ENCODE measurements around the gene GNG7.
A peak's percentile ranks its signal among the peaks of the same experiment; 100 is the strongest.

GNG7 gene

DNA sequence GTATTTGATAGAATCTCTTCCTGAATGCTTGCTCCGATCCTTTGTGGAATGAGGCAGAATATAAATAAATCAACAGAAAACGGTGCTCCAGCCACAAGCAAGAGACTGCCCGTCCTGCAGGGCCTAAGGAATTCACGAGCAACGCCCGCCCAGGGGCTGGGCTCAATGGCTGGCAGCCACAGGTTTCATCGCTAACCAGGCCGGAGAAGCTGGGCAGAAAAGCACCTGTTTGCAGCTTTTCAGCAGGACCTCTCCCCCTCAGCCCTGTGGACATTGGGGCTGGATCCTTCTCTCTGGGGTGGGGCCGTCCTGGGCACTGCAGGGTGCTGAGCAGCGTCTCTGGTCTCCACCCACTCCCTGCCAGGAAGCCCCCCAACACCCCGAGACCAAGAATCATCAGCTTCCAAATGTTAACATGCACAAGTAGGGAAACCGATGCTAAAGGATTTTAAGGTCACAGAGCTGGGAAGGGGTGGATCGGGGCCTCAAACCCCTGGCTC is 124.1 kb downstream of the GNG7 start:
- H3K4me3 ChIP-seq (ENCODE audit: control insufficient read depth in 1 of 7, extremely low read depth in 1 of 7, insufficient read depth in 4 of 7, low read depth in 2 of 7, low read length in 6 of 7), result peak overlapping the region in 4 of 7 experiments; percentile 34 to 75 (median 68)

DNA sequence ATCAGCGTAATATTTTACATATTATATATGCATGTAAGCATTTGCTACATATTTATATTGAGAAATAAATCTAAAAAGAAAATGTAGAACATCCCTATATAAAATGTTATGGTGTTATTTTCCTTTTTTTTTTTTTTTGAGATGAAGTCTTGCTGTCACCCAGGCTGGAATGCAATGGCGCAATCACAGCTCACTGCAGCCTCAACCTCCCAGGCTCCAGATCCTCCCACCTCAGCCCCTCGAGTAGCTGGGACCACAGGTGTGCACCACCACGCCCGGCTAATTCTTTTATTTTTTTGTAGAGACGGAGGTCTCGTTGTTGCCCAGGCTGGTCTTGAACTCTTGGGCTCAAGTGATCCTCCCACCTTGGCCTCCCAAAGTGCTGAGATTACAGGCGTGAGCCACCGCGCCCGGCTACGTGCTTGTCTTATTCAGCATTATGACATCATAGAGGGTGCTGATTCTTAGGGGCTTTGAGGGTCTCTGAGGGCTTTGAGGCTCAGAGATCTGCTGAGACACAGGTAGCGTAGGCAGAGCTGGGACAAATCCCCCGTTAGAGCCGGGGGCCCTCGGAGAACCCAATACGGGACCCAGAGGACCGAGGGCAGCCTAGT is 124.7 kb downstream of the GNG7 start:
- DNase-seq, result no peak
- Histone ChIP-seq H3K9me3 (ENCODE audit: control extremely low read depth in 1 of 5, control insufficient read depth in 4 of 5, insufficient read depth in 2 of 5, low read depth in 1 of 5, low read length in 4 of 5) (peaks cover 0 to 5% (median 2%) of the 10 kb centered on the region in 5 experiments), H3K27me3 (replicated peaks in 2 of 5; ENCODE audit: control insufficient read depth in 4 of 5, insufficient read depth in 5 of 5, low read length in 4 of 5) (no peaks in the 10 kb centered on the region), H3K36me3 (ENCODE audit: control insufficient read depth in 4 of 4, insufficient read depth in 4 of 4, low read length in 3 of 4) (no peaks in the 10 kb centered on the region), H3K27ac (ENCODE audit: insufficient read depth in 1 of 2, low read depth in 1 of 2, low read length in 2 of 2, poor library complexity in 1 of 2, severe bottlenecking in 2 of 2) (no peak overlapping the region), H3K4me1 (ENCODE audit: control extremely low read depth in 1 of 4, control insufficient read depth in 4 of 4, insufficient read depth in 4 of 4, low read length in 3 of 4) (peaks cover 0 to 16% (median 14%) of the 10 kb centered on the region in 4 experiments), H3K4me3 (ENCODE audit: control insufficient read depth in 1 of 7, extremely low read depth in 1 of 7, insufficient read depth in 4 of 7, low read depth in 2 of 7, low read length in 6 of 7) (no peak overlapping the region)
- ChIA-PET POLR2A (interaction anchor here (2.5 kb wide), 1 partner anchor 101 kb away, joined by 20 read pairs; the partner anchor contains the start of gene GADD45B), CTCF (interaction anchor here (0.8 to 7.1 kb wide), 15 partner anchors 8 to 109 kb away, joined by 3 to 35 read pairs (median 4); partner anchors contain the start of gene GADD45B)
- WGBS (ENCODE audit: insufficient coverage), result 99% methylated on average over 17 of the region's 18 CpGs

More for the DNA sequence above, 124.1 kb downstream of the GNG7 start:
- POLR2A ChIA-PET, result interaction anchor here (0.6 to 2.5 kb wide), 4 partner anchors 13 to 201 kb away, joined by 3 to 20 read pairs (median 4); partner anchors contain the start of gene GADD45B
- peaks cover 0 to 7% (median 4%) of the 10 kb centered on the region in 5 experiments for H3K9me3 ChIP-seq (ENCODE audit: control extremely low read depth in 1 of 5, control insufficient read depth in 4 of 5, insufficient read depth in 2 of 5, low read depth in 1 of 5, low read length in 4 of 5)
- H3K4me1 ChIP-seq (ENCODE audit: control extremely low read depth in 1 of 4, control insufficient read depth in 4 of 4, insufficient read depth in 4 of 4, low read length in 3 of 4), result peaks cover 0 to 16% (median 14%) of the 10 kb centered on the region in 4 experiments
- H3K36me3 ChIP-seq (ENCODE audit: control insufficient read depth in 4 of 4, insufficient read depth in 4 of 4, low read length in 3 of 4), result no peaks in the 10 kb centered on the region
- DNase-seq, result no peak
- CTCF ChIA-PET, result interaction anchor here (0.8 to 7.1 kb wide), 17 partner anchors 8 to 110 kb away, joined by 3 to 35 read pairs (median 4); partner anchors contain the start of gene GADD45B
- no peak overlapping the region for H3K27ac ChIP-seq (ENCODE audit: insufficient read depth in 1 of 2, low read depth in 1 of 2, low read length in 2 of 2, poor library complexity in 1 of 2, severe bottlenecking in 2 of 2)
- H3K27me3 ChIP-seq (replicated peaks in 2 of 5; ENCODE audit: control insufficient read depth in 4 of 5, insufficient read depth in 5 of 5, low read length in 4 of 5), result no peaks in the 10 kb centered on the region
- WGBS (ENCODE audit: insufficient coverage), result 84% methylated on average over 7 of the region's 13 CpGs

- H3K27me3 ChIP-seq (replicated peaks in 2 of 5; ENCODE audit: control insufficient read depth in 4 of 5, insufficient read depth in 5 of 5, low read length in 4 of 5), result no peaks in the 10 kb centered on the region
- peaks cover 0 to 2% (median 0%) of the 10 kb centered on the region in 5 experiments for H3K9me3 ChIP-seq (ENCODE audit: control extremely low read depth in 1 of 5, control insufficient read depth in 4 of 5, insufficient read depth in 2 of 5, low read depth in 1 of 5, low read length in 4 of 5)
- WGBS (ENCODE audit: insufficient coverage), result 97% methylated on average over 27 of the region's 37 CpGs
- ChIA-PET CTCF (interaction anchor here (0.9 to 7.1 kb wide), 3 partner anchors 20 to 100 kb away, joined by 3 to 35 read pairs (median 4); partner anchors contain the start of gene GADD45B), POLR2A (interaction anchor here (0.9 to 1.1 kb wide), 2 partner anchors 98 to 99 kb away, joined by 4 read pairs; no protein-coding TSS in a partner anchor)
- DNase-seq, result no peak
- H3K4me1 ChIP-seq (ENCODE audit: control extremely low read depth in 1 of 4, control insufficient read depth in 4 of 4, insufficient read depth in 4 of 4, low read length in 3 of 4), result peaks cover 0 to 16% (median 14%) of the 10 kb centered on the region in 4 experiments
- no peak overlapping the region for H3K4me3 ChIP-seq (ENCODE audit: control insufficient read depth in 1 of 7, extremely low read depth in 1 of 7, insufficient read depth in 4 of 7, low read depth in 2 of 7, low read length in 6 of 7)
- H3K36me3 ChIP-seq (ENCODE audit: control insufficient read depth in 4 of 4, insufficient read depth in 4 of 4, low read length in 3 of 4), result no peaks in the 10 kb centered on the region
- no peak overlapping the region for H3K27ac ChIP-seq (ENCODE audit: insufficient read depth in 1 of 2, low read depth in 1 of 2, low read length in 2 of 2, poor library complexity in 1 of 2, severe bottlenecking in 2 of 2)
Measured at GRCh38 chr19:2575734-2576481, 126.6 kb downstream of the GNG7 start.

GRCh38 chr19:2574971-2575630 is 127.4 kb downstream of the GNG7 start:
- Histone ChIP-seq H3K9me3 (ENCODE audit: control extremely low read depth in 1 of 5, control insufficient read depth in 4 of 5, insufficient read depth in 2 of 5, low read depth in 1 of 5, low read length in 4 of 5) (peaks cover 0 to 5% (median 0%) of the 10 kb centered on the region in 5 experiments), H3K4me3 (ENCODE audit: control insufficient read depth in 1 of 7, extremely low read depth in 1 of 7, insufficient read depth in 4 of 7, low read depth in 2 of 7, low read length in 6 of 7) (no peak overlapping the region), H3K27me3 (replicated peaks in 2 of 5; ENCODE audit: control insufficient read depth in 4 of 5, insufficient read depth in 5 of 5, low read length in 4 of 5) (no peaks in the 10 kb centered on the region), H3K27ac (ENCODE audit: insufficient read depth in 1 of 2, low read depth in 1 of 2, low read length in 2 of 2, poor library complexity in 1 of 2, severe bottlenecking in 2 of 2) (no peak overlapping the region), H3K4me1 (ENCODE audit: control extremely low read depth in 1 of 4, control insufficient read depth in 4 of 4, insufficient read depth in 4 of 4, low read length in 3 of 4) (peaks cover 0 to 16% (median 14%) of the 10 kb centered on the region in 4 experiments), H3K36me3 (ENCODE audit: control insufficient read depth in 4 of 4, insufficient read depth in 4 of 4, low read length in 3 of 4) (no peaks in the 10 kb centered on the region)
- no peak for DNase-seq
- 96% methylated on average over 17 of the region's 19 CpGs for WGBS (ENCODE audit: insufficient coverage)
- ChIA-PET POLR2A (no interaction called here), CTCF (no interaction called here)

DNA sequence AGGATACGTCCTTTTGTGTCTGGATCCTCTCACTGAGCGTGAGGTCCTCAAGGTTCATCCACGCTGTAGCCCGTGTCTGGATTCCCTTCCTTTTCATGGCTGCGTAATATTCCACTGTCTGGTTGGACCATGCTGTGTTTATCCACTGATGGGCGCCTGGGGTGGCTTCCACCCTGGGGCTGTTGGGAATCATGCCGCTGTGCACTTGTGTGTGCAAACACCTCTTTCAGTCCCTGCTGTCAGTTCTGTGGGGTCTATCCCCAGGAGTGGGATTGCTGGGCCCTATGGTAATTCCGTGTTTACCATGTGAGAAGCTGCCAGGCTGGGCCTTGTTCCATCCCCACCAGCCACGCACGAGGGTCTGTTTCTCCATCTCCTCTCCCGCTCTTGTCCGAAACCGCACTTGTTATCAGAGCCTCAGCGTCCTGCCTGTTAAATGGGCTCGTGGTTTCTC is 128.0 kb downstream of the GNG7 start:
- Histone ChIP-seq H3K4me1 (ENCODE audit: control extremely low read depth in 1 of 4, control insufficient read depth in 4 of 4, insufficient read depth in 4 of 4, low read length in 3 of 4) (peaks cover 0 to 13% (median 11%) of the 10 kb centered on the region in 4 experiments), H3K36me3 (ENCODE audit: control insufficient read depth in 4 of 4, insufficient read depth in 4 of 4, low read length in 3 of 4) (no peaks in the 10 kb centered on the region), H3K4me3 (ENCODE audit: control insufficient read depth in 1 of 7, extremely low read depth in 1 of 7, insufficient read depth in 4 of 7, low read depth in 2 of 7, low read length in 6 of 7) (no peak overlapping the region), H3K27ac (ENCODE audit: insufficient read depth in 1 of 2, low read depth in 1 of 2, low read length in 2 of 2, poor library complexity in 1 of 2, severe bottlenecking in 2 of 2) (no peak overlapping the region), H3K27me3 (replicated peaks in 2 of 5; ENCODE audit: control insufficient read depth in 4 of 5, insufficient read depth in 5 of 5, low read length in 4 of 5) (no peaks in the 10 kb centered on the region), H3K9me3 (ENCODE audit: control extremely low read depth in 1 of 5, control insufficient read depth in 4 of 5, insufficient read depth in 2 of 5, low read depth in 1 of 5, low read length in 4 of 5) (peaks cover 0 to 5% (median 0%) of the 10 kb centered on the region in 5 experiments)
- ChIA-PET CTCF (no interaction called here), POLR2A (no interaction called here)
- DNase-seq, result no peak
- WGBS (ENCODE audit: insufficient coverage), result 93% methylated on average over 15 of the region's 15 CpGs

DNA sequence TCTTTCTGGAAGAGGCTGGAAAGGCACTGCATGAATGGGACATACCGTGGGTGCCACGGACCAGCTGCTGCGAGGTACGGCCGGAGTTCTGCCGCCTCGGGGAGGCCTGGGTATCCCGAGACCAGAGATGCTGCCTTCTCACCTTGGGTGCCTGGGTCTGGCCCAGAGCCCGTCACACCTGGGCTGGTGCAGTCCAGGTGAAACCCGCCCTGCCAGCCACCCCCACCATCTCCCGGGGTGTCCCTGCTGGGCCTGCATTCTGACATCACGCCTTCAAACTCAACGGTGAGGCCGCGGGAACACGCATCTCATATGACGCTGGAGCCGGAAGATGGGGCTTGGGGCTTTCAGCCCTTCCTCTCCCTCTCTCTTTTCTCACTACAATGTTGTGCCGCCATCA is 128.6 kb downstream of the GNG7 start:
- no peaks in the 10 kb centered on the region for H3K36me3 ChIP-seq (ENCODE audit: control insufficient read depth in 4 of 4, insufficient read depth in 4 of 4, low read length in 3 of 4)
- H3K9me3 ChIP-seq (ENCODE audit: control extremely low read depth in 1 of 5, control insufficient read depth in 4 of 5, insufficient read depth in 2 of 5, low read depth in 1 of 5, low read length in 4 of 5), result peaks cover 0 to 5% (median 0%) of the 10 kb centered on the region in 5 experiments
- H3K27me3 ChIP-seq (replicated peaks in 2 of 5; ENCODE audit: control insufficient read depth in 4 of 5, insufficient read depth in 5 of 5, low read length in 4 of 5), result no peaks in the 10 kb centered on the region
- peaks cover 0 to 7% (median 5%) of the 10 kb centered on the region in 4 experiments for H3K4me1 ChIP-seq (ENCODE audit: control extremely low read depth in 1 of 4, control insufficient read depth in 4 of 4, insufficient read depth in 4 of 4, low read length in 3 of 4)
- no peak overlapping the region for H3K27ac ChIP-seq (ENCODE audit: insufficient read depth in 1 of 2, low read depth in 1 of 2, low read length in 2 of 2, poor library complexity in 1 of 2, severe bottlenecking in 2 of 2)
- H3K4me3 ChIP-seq (ENCODE audit: control insufficient read depth in 1 of 7, extremely low read depth in 1 of 7, insufficient read depth in 4 of 7, low read depth in 2 of 7, low read length in 6 of 7), result no peak overlapping the region
- no peak for DNase-seq
- WGBS (ENCODE audit: insufficient coverage), result 94% methylated on average over 16 of the region's 19 CpGs
- ChIA-PET POLR2A (no interaction called here), CTCF (no interaction called here)
